GM23248 (cell line): Measurements from ENCODE around the gene CDH4. TPM values are rescaled to one million over a fixed set of nuclear protein-coding genes. Genes with fewer than 3 reads are reported as not detected.

Experiments
- DNase-seq: peaks from one replicate; pipeline ENCODE4 v3.0.0-alpha.2; 2015
- H2AFZ ChIP-seq: fragments of 200-600 bp; sonication (generic); 2 replicates; pipeline ENCODE4 v1.6.1; 2016; ENCODE audit warnings: antibody characterized with exemption
- H3F3A ChIP-seq: fragments of 200-600 bp; sonication (generic); 2 replicates; pipeline ENCODE4 v1.6.1; 2016; ENCODE audit warnings: mild to moderate bottlenecking, antibody characterized with exemption, mixed run types; ENCODE audit not compliant: insufficient read depth
- H3K27ac ChIP-seq: fragments of 200-600 bp; sonication (generic); 2 replicates; pipeline ENCODE4 v1.5.1; 2016; ENCODE audit warnings: mild to moderate bottlenecking
- H3K27me3 ChIP-seq: fragments of 200-600 bp; sonication (generic); replicated peaks from 2 replicates; pipeline ENCODE4 v1.6.1; 2016; ENCODE audit warnings: mild to moderate bottlenecking; ENCODE audit not compliant: insufficient read depth
- H3K36me3 ChIP-seq: fragments of 200-600 bp; sonication (generic); 2 replicates; pipeline ENCODE4 v1.6.1; 2016; ENCODE audit warnings: low read depth, mild to moderate bottlenecking
- H3K4me1 ChIP-seq: fragments of 200-600 bp; sonication (generic); 2 replicates; pipeline ENCODE4 v1.6.1; 2016; ENCODE audit warnings: mild to moderate bottlenecking; ENCODE audit not compliant: insufficient read depth
- H3K4me2 ChIP-seq: fragments of 200-600 bp; sonication (generic); one replicate; pipeline ENCODE4 v1.6.1; 2016; ENCODE audit warnings: mild to moderate bottlenecking; ENCODE audit not compliant: unreplicated experiment
- H3K4me3 ChIP-seq: fragments of 200-600 bp; sonication (generic); 2 replicates; pipeline ENCODE4 v1.5.1; 2016; ENCODE audit warnings: mild to moderate bottlenecking
- H3K79me2 ChIP-seq: fragments of 200-600 bp; sonication (generic); 2 replicates; pipeline ENCODE4 v1.6.1; 2016; ENCODE audit warnings: mild to moderate bottlenecking; ENCODE audit not compliant: insufficient read depth
- H3K9ac ChIP-seq: fragments of 200-600 bp; sonication (generic); 2 replicates; pipeline ENCODE4 v1.6.1; 2016; ENCODE audit warnings: mild to moderate bottlenecking
- H3K9me2 ChIP-seq: fragments of 200-600 bp; sonication (generic); 2 replicates; pipeline ENCODE4 v1.6.1; 2016; ENCODE audit warnings: mixed run types, mild to moderate bottlenecking, moderate library complexity; ENCODE audit not compliant: insufficient read depth
- H3K9me3 ChIP-seq: fragments of 200-600 bp; sonication (generic); one replicate; pipeline ENCODE4 v1.6.1; 2017; ENCODE audit warnings: low read depth
- H4K20me1 ChIP-seq: fragments of 200-600 bp; sonication (generic); 2 replicates; pipeline ENCODE4 v1.6.0; 2016; ENCODE audit not compliant: insufficient read depth
- EZH2 ChIP-seq: fragments of 200-600 bp; sonication (generic); IDR thresholded peaks from 2 replicates; pipeline ENCODE4 v1.6.1; 2018; ENCODE audit warnings: antibody characterized with exemption, mild to moderate bottlenecking; ENCODE audit not compliant: insufficient read depth, poor library complexity, severe bottlenecking
- EZH2phosphoT487 ChIP-seq: fragments of 200-600 bp; sonication (generic); IDR thresholded peaks from 2 replicates; pipeline ENCODE4 v1.6.1; 2018; ENCODE audit warnings: antibody characterized with exemption, moderate library complexity, mild to moderate bottlenecking, low read depth; ENCODE audit not compliant: insufficient read depth
- WGBS, 2 experiments: methylation state at CpG; one replicate each; pipeline ENCODE4 v1.1.6; 2015 to 2017; ENCODE audit warnings: low lambda C conversion rate in 2 of 2, low coverage in 1 of 2; ENCODE audit errors: missing lambda C conversion rate in 2 of 2; 5-methylcytosine and 5-hydroxymethylcytosine counted together
- in situ Hi-C: fragments of 300-500 bp; cut with MboI; formaldehyde crosslinking; loops from 2 replicates; pipeline ENCODE4 v1.15.0; 2020
- polyA plus RNA-seq: library from polyadenylated mRNA; unstranded; fragments of >200 nt; fragmentation: Nextera tagmentation; extraction: Ambion mirVana; gene quantifications from 2 replicates; pipeline ENCODE4 v1.2.1, GENCODE V29; 2016
- total RNA-seq: library from RNA; depleted of rRNA; stranded (reverse); fragments of >200 nt; shearing (Covaris generic); gene quantifications from 2 replicates; pipeline ENCODE4 v1.2.3, GENCODE V29; 2014

Gene CDH4
- total and polyA plus RNA-seq, 2 experiments from 2014 or later = 1.1 to 3.9 TPM

GRCh38 chr20:61786230-61786629 lies 534.2 kb downstream of the CDH4 start:
- TF ChIP-seq EZH2 (no peak), EZH2phosphoT487 (no peak)
- Histone ChIP-seq H3K9ac (no peak overlapping the region), H4K20me1 (no peaks in the 10 kb centered on the region), H3K4me2 (no peak overlapping the region), H3F3A (no peaks in the 10 kb centered on the region), H3K27ac (no peak overlapping the region), H3K4me1 (no peaks in the 10 kb centered on the region), H3K79me2 (no peaks in the 10 kb centered on the region), H3K4me3 (no peak overlapping the region), H2AFZ (no peak overlapping the region), H3K27me3 (no peaks in the 10 kb centered on the region; the same call in 1 of the 2 replicates), H3K36me3 (no peaks in the 10 kb centered on the region), H3K9me2 (no peaks in the 10 kb centered on the region), H3K9me3 (no peaks in the 10 kb centered on the region)
- DNase-seq = no peak
- in situ Hi-C loops = loop anchor here (10.0 kb wide), 1 partner anchor 59 kb away; no protein-coding TSS in a partner anchor
- WGBS, 2 experiments = 51 to 54% methylated on average over 14 of the region's 14 CpGs

DNA sequence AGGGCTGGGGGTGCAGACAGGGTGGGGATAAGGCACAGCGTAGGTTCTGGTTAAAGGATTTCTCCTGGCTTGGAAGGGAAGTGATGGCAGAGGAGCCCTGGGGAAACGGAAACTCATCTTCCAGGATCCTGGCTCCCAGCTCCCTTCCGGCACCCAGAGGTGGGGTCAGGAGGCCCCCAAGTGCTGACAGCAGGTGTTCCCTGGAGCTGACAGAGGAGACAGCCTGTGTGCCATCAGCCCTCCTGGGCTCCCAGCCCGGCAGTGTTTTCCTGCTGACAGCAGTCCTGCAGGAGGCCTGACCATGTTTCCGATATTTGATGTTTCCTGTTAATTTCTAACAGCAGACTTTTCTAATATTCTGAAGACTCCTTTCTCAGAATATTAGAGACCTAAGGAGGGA lies 536.3 kb downstream of the CDH4 start:
- Histone ChIP-seq H3K9me3 (no peaks in the 10 kb centered on the region), H3K9ac (no peak overlapping the region), H3K4me3 (no peak overlapping the region), H3K79me2 (no peaks in the 10 kb centered on the region), H4K20me1 (no peaks in the 10 kb centered on the region), H3K4me1 (no peaks in the 10 kb centered on the region), H3K27ac (no peak overlapping the region), H3K27me3 (no peaks in the 10 kb centered on the region), H3K4me2 (no peak overlapping the region), H2AFZ (no peak overlapping the region), H3F3A (no peaks in the 10 kb centered on the region), H3K36me3 (no peaks in the 10 kb centered on the region), H3K9me2 (no peaks in the 10 kb centered on the region)
- in situ Hi-C loops = loop anchor here (10.0 kb wide), 1 partner anchor 56 kb away; no protein-coding TSS in a partner anchor
- 10 to 20% methylated on average over 4 to 5 of the region's 5 CpGs for WGBS, 2 experiments
- DNase-seq = no peak
- TF ChIP-seq EZH2phosphoT487 = no peak
- no peak for TF ChIP-seq EZH2

DNA sequence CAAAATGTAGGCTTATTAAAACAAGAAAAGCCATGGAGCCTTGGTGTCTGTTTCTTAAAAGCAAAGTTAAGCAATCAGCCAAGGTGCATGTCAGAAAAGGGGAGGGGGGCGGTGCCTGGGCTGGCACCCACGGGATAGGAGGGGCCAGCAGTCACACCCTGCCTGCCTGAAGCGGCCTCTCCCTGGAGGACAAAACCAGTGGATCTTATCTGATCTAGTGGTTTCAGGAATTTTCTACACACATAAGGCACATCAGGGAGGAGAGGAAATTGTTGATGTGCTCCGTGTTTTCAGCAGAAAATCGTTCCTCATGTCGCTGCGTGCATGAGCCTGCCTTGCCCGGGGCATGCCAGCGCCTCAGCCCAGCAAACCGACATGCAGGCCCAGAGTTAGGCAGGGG lies 537.3 kb downstream of the CDH4 start:
- WGBS, 2 experiments = 42 to 46% methylated on average over 10 of the region's 10 CpGs
- in situ Hi-C loops = loop anchor here (10.0 kb wide), 1 partner anchor 55 kb away; no protein-coding TSS in a partner anchor

DNA sequence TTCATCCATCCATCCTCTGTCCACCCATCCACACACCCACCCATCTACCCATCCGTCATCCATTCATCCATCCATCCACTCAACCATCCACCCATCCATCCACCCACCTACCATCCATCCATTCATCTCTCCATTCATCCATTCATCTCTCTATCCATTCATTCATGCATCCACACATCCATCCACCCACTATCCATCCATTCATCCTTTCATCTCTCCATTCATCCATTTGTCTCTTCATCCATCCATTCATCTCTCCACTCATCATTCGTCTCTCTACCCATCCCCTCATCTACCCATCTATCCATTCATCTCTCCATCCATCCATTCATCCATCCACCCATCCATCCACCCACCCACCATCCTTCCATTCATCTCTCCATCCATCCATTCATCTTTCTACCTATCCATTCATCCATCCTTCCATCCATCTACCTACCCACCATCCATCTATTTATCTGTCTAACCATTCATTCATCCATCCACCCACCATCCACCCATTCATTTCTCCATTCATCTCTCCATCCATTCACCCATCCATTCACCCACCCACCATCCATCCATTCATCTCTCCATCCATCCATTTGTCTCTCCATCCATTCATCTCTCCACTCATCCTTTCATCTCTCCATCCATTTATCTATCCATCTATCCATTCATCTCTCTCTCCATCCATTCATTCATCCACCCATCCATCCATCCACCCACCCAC lies 538.2 kb downstream of the CDH4 start:
- Histone ChIP-seq H3K4me3 (no peak overlapping the region), H3K9me2 (no peaks in the 10 kb centered on the region), H4K20me1 (no peaks in the 10 kb centered on the region), H3K9me3 (no peaks in the 10 kb centered on the region), H3K27ac (no peak overlapping the region), H2AFZ (no peak overlapping the region), H3K4me1 (no peaks in the 10 kb centered on the region), H3K4me2 (no peak overlapping the region), H3K9ac (no peak overlapping the region), H3K36me3 (no peaks in the 10 kb centered on the region), H3K27me3 (no peaks in the 10 kb centered on the region), H3K79me2 (no peaks in the 10 kb centered on the region), H3F3A (no peaks in the 10 kb centered on the region)
- in situ Hi-C loops = no loop called here
- DNase-seq = no peak
- WGBS, 2 experiments = 31 to 50% methylated on average over 2 of the region's 2 CpGs
- TF ChIP-seq EZH2 = no peak
- no peak for TF ChIP-seq EZH2phosphoT487

More for the DNA sequence above, 537.3 kb downstream of the CDH4 start:
- Histone ChIP-seq H3K9ac (no peak overlapping the region), H3K79me2 (no peaks in the 10 kb centered on the region), H3K27me3 (no peaks in the 10 kb centered on the region), H3K9me3 (no peaks in the 10 kb centered on the region), H2AFZ (no peak overlapping the region), H4K20me1 (no peaks in the 10 kb centered on the region), H3K9me2 (no peaks in the 10 kb centered on the region), H3F3A (no peaks in the 10 kb centered on the region), H3K4me3 (no peak overlapping the region), H3K27ac (no peak overlapping the region), H3K36me3 (no peaks in the 10 kb centered on the region), H3K4me1 (no peaks in the 10 kb centered on the region), H3K4me2 (no peak overlapping the region)
- TF ChIP-seq EZH2phosphoT487 (no peak), EZH2 (no peak)
- no peak for DNase-seq
